CD14-positive monocyte (primary cell): Measurements from ENCODE around the gene IL23R. TPM values are rescaled to one million over a fixed set of nuclear protein-coding genes. Genes with fewer than 3 reads are reported as not detected.

Experiments
- DNase-seq, 3 donors: peaks; one replicate each; pipeline ENCODE4 v3.0.0-alpha.2; 2011 to 2022
- H2AFZ ChIP-seq: 2 replicates; pipeline ENCODE4 v1.6.0; 2012; ENCODE audit warnings: mild to moderate bottlenecking, low read depth, low read length, inconsistent platforms; ENCODE audit not compliant: insufficient read depth, poor library complexity, severe bottlenecking
- H3K27ac ChIP-seq, 2 donors: 1 replicate in 1 of 2; 2 replicates in 1 of 2; pipeline ENCODE4 v1.5.1; 2012 to 2013; ENCODE audit warnings: low read length in 2 of 2, control low read depth in 1 of 2, inconsistent platforms in 1 of 2, low read depth in 1 of 2, mild to moderate bottlenecking in 1 of 2
- H3K27me3 ChIP-seq, 2 donors: one replicate each; pipeline versions ENCODE4 v1.6.0 to v1.6.1; 2011 to 2013; ENCODE audit warnings: low read length in 2 of 2; ENCODE audit not compliant: control insufficient read depth in 2 of 2, insufficient read depth in 2 of 2
- H3K36me3 ChIP-seq, 2 donors: replicated peaks in 1 of 2; 1 replicate in 1 of 2; 2 replicates in 1 of 2; pipeline versions ENCODE4 v1.5.1 to v1.6.1; 2012 to 2013; ENCODE audit warnings: low read length in 2 of 2, control low read depth in 1 of 2, inconsistent platforms in 1 of 2, mild to moderate bottlenecking in 1 of 2; ENCODE audit not compliant: insufficient read depth in 2 of 2, control insufficient read depth in 1 of 2
- H3K4me1 ChIP-seq, 2 donors: 1 replicate in 1 of 2; 2 replicates in 1 of 2; pipeline versions ENCODE4 v1.5.1 to v1.6.1; 2012 to 2013; ENCODE audit warnings: low read length in 2 of 2, control low read depth in 1 of 2, inconsistent platforms in 1 of 2, mild to moderate bottlenecking in 1 of 2, moderate library complexity in 1 of 2; ENCODE audit not compliant: insufficient read depth in 2 of 2, control insufficient read depth in 1 of 2
- H3K4me2 ChIP-seq: replicated peaks from 2 replicates; pipeline ENCODE3; 2012; ENCODE audit warnings: low read length, moderate library complexity, mild to moderate bottlenecking; ENCODE audit not compliant: poor library complexity, severe bottlenecking; ENCODE audit errors: extremely low read depth
- H3K4me3 ChIP-seq, 3 experiments: fragments of 200-600 bp in 1 of 3; sonication (generic) in 1 of 3; replicated peaks in 1 of 3; 1 replicate in 2 of 3; 2 replicates in 1 of 3; pipeline ENCODE4 v1.5.1; 2011 to 2013; ENCODE audit warnings: low read length in 3 of 3, mild to moderate bottlenecking in 3 of 3, control low read depth in 2 of 3, low read depth in 2 of 3, inconsistent platforms in 1 of 3, moderate library complexity in 1 of 3
- H3K79me2 ChIP-seq: 2 replicates; pipeline ENCODE4 v1.6.0; 2012; ENCODE audit warnings: mild to moderate bottlenecking, control low read depth, inconsistent platforms, low read length, moderate library complexity; ENCODE audit not compliant: insufficient read depth
- H3K9ac ChIP-seq: 2 replicates; pipeline ENCODE4 v1.6.0; 2017; ENCODE audit warnings: low read length, mild to moderate bottlenecking; ENCODE audit not compliant: insufficient read depth, poor library complexity, severe bottlenecking
- H3K9me3 ChIP-seq, 2 donors: replicated peaks in 1 of 2; 1 replicate in 1 of 2; 2 replicates in 1 of 2; pipeline versions ENCODE4 v1.5.1 to v1.6.1; 2012 to 2013; ENCODE audit warnings: low read length in 2 of 2, control low read depth in 1 of 2; ENCODE audit not compliant: control insufficient read depth in 1 of 2, insufficient read depth in 1 of 2
- H4K20me1 ChIP-seq: 2 replicates; pipeline ENCODE4 v1.6.0; 2012; ENCODE audit warnings: mild to moderate bottlenecking, low read length, control low read depth, moderate library complexity; ENCODE audit not compliant: insufficient read depth
- H3K27ac Mint-ChIP-seq, 7 donors: one replicate each; pipeline ENCODE4 v1.8.0; 2020; ENCODE audit warnings: mild to moderate bottlenecking in 7 of 7, mixed read lengths in 7 of 7, moderate library complexity in 6 of 7, inconsistent platforms in 2 of 7
- H3K27me3 Mint-ChIP-seq, 3 donors: one replicate each; pipeline ENCODE4 v1.8.0; 2021 to 2022; ENCODE audit warnings: low read depth in 3 of 3, mild to moderate bottlenecking in 3 of 3, mixed read lengths in 3 of 3, moderate library complexity in 3 of 3, inconsistent platforms in 1 of 3
- H3K36me3 Mint-ChIP-seq, 2 donors: one replicate each; pipeline ENCODE4 v1.8.0; 2020; ENCODE audit warnings: mixed read lengths in 2 of 2, inconsistent platforms in 1 of 2, mild to moderate bottlenecking in 1 of 2
- H3K4me1 Mint-ChIP-seq: one replicate; pipeline ENCODE4 v1.8.0; 2020; ENCODE audit warnings: mild to moderate bottlenecking, mixed read lengths
- H3K4me3 Mint-ChIP-seq, 2 donors: one replicate each; pipeline ENCODE4 v1.8.0; 2020; ENCODE audit warnings: mild to moderate bottlenecking in 2 of 2, mixed read lengths in 2 of 2, moderate library complexity in 1 of 2
- H3K9me3 Mint-ChIP-seq, 7 donors: one replicate each; pipeline ENCODE4 v1.8.0; 2020 to 2022; ENCODE audit warnings: mixed read lengths in 7 of 7, mild to moderate bottlenecking in 6 of 7, moderate library complexity in 6 of 7, inconsistent platforms in 2 of 7
- CTCF ChIP-seq: fragments of 200-600 bp; IDR thresholded peaks from one replicate; pipeline ENCODE4 v1.8.0; 2022; ENCODE audit warnings: antibody characterized with exemption, mild to moderate bottlenecking
- WGBS: methylation state at CpG from one replicate; pipeline ENCODE4 v1.1.5; 2013; ENCODE audit warnings: missing lambda C conversion rate; ENCODE audit not compliant: insufficient coverage; 5-methylcytosine and 5-hydroxymethylcytosine counted together
- intact Hi-C, 2 donors: fragments of 100-400 bp; cut with micrococcal nuclease; formaldehyde crosslinking; loops; one replicate each; pipeline versions ENCODE4 v1.15.0 to v1.15.1; 2023
- polyA plus RNA-seq, 3 donors: library from polyadenylated mRNA; depleted of rRNA in 1 of 3; unstranded in 2 of 3; stranded (reverse) in 1 of 3; fragments of 300-500 nt in 2 of 3; fragments of >200 nt in 1 of 3; fragmentation: Illumina TruSeq in 2 of 3; gene quantifications; 1 replicate in 2 of 3; 2 replicates in 1 of 3; pipeline ENCODE4 v1.2.3, GENCODE V29; 2012 to 2021

Gene IL23R
- polyA plus RNA-seq, 3 donors = not detected

GRCh38 chr1:67148516-67149178, 17.6 kb upstream of the IL23R start:
- H3K79me2 ChIP-seq = no peaks in the 10 kb centered on the region
- intact Hi-C loops = no loop called here
- H3K4me1 ChIP-seq = no peaks in the 10 kb centered on the region
- H2AFZ ChIP-seq = peak overlapping the region; percentile 71
- Mint-ChIP-seq H3K9me3 (no peaks in the 10 kb centered on the region), H3K4me1 (peaks cover 10% of the 10 kb centered on the region), H3K27ac (no peak overlapping the region), H3K36me3 (no peaks in the 10 kb centered on the region), H3K27me3 (peaks cover 7 to 15% (median 12%) of the 10 kb centered on the region in 3 donors), H3K4me3 (peak overlapping the region in 1 of 2 donors; percentile 17)
- H3K9ac ChIP-seq = no peak overlapping the region
- no CpG with 5 or more reads among the region's 6 CpGs for WGBS
- H3K9me3 ChIP-seq = no peaks in the 10 kb centered on the region
- H4K20me1 ChIP-seq = no peaks in the 10 kb centered on the region
- no peaks in the 10 kb centered on the region for H3K36me3 ChIP-seq
- no peak for DNase-seq
- H3K27me3 ChIP-seq = no peaks in the 10 kb centered on the region
- H3K4me2 ChIP-seq = no peak overlapping the region
- TF ChIP-seq CTCF = no peak
- no peak overlapping the region for H3K4me3 ChIP-seq
- no peak overlapping the region for H3K27ac ChIP-seq

GRCh38 chr1:67149179-67149770, 17.0 kb upstream of the IL23R start:
- Mint-ChIP-seq H3K36me3 (no peaks in the 10 kb centered on the region), H3K9me3 (no peaks in the 10 kb centered on the region), H3K4me3 (peak overlapping the region in 1 of 2 donors; percentile 17), H3K27ac (no peak overlapping the region), H3K4me1 (peaks cover 10% of the 10 kb centered on the region), H3K27me3 (peaks cover 7 to 15% (median 12%) of the 10 kb centered on the region in 3 donors)
- no peak overlapping the region for H3K4me2 ChIP-seq
- intact Hi-C loops = no loop called here
- no peaks in the 10 kb centered on the region for H3K27me3 ChIP-seq
- H3K4me1 ChIP-seq = no peaks in the 10 kb centered on the region
- H3K79me2 ChIP-seq = no peaks in the 10 kb centered on the region
- 0% methylated on average over 2 of the region's 9 CpGs for WGBS
- peak overlapping the region; percentile 71 for H2AFZ ChIP-seq
- no peaks in the 10 kb centered on the region for H4K20me1 ChIP-seq
- DNase-seq = peak; percentile 3 to 25 (median 15)
- no peak overlapping the region for H3K4me3 ChIP-seq
- no peaks in the 10 kb centered on the region for H3K36me3 ChIP-seq
- TF ChIP-seq CTCF = peak; percentile 41
- H3K9me3 ChIP-seq = no peaks in the 10 kb centered on the region
- no peak overlapping the region for H3K27ac ChIP-seq
- no peak overlapping the region for H3K9ac ChIP-seq
